ENCODE results near the gene MTRR. TPM values are rescaled to one million over a fixed set of nuclear protein-coding genes. Genes with fewer than 3 reads are reported as not detected.
A peak's percentile ranks its signal among the peaks of the same experiment; 100 is the strongest.

Gene MTRR
- polyA plus RNA-seq, 3 donors, result 18.0 to 25.5 (median 22.1) TPM

DNA sequence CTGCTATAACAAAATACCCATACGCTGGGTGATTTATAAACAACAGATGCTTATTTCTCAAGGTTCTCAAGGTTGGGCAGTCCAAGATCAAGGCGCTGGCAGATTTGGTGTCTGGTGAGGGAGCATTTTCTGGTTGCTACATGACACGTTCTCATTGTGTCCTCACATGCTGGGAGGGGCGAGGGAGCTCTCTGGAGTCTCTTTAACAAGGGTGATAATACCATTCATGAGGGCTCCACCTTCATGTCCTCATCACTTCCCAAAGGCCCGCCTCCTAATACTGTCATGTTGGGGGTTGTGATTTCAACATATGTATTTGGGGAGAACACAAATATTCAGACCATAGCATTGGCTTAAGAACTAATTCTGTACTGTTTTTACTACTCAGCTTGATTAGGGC is 22.6 kb upstream of the MTRR start:
- Histone ChIP-seq H4K20me1 (ENCODE audit: insufficient read depth, low read length) (no peaks in the 10 kb centered on the region), H3K4me1 (ENCODE audit: control insufficient read depth in 1 of 2, insufficient read depth in 2 of 2, low read length in 2 of 2) (peaks cover 8 to 11% of the 10 kb centered on the region in 2 donors), H3K4me2 (replicated peaks; ENCODE audit: extremely low read depth, low read length, poor library complexity, severe bottlenecking) (no peak overlapping the region), H3K9ac (ENCODE audit: insufficient read depth, low read length, poor library complexity, severe bottlenecking) (no peak overlapping the region), H3K4me3 (replicated peaks in 1 of 3; ENCODE audit: low read depth in 2 of 3, low read length in 3 of 3) (no peak overlapping the region), H3K36me3 (replicated peaks in 1 of 2; ENCODE audit: control insufficient read depth in 1 of 2, insufficient read depth in 2 of 2, low read length in 2 of 2) (no peaks in the 10 kb centered on the region), H3K9me3 (replicated peaks in 1 of 2; ENCODE audit: control insufficient read depth in 1 of 2, insufficient read depth in 1 of 2, low read length in 2 of 2) (peaks cover 0 to 5% of the 10 kb centered on the region in 2 donors), H3K27me3 (ENCODE audit: control insufficient read depth in 2 of 2, insufficient read depth in 2 of 2, low read length in 2 of 2) (peaks cover 40 to 52% of the 10 kb centered on the region in 2 donors), H3K27ac (ENCODE audit: low read depth in 1 of 2, low read length in 2 of 2) (no peak overlapping the region), H2AFZ (ENCODE audit: insufficient read depth, low read depth, low read length, poor library complexity, severe bottlenecking) (no peak overlapping the region), H3K79me2 (ENCODE audit: insufficient read depth, low read length) (no peaks in the 10 kb centered on the region)
- no peak for TF ChIP-seq CTCF (IDR thresholded peaks at IDR 0.05)
- H3K4me3 Mint-ChIP-seq, result no peak overlapping the region
- WGBS (ENCODE audit: insufficient coverage), result 89% methylated on average over 1 of the region's 5 CpGs
- H3K27ac Mint-ChIP-seq, result no peak overlapping the region
- H3K4me1 Mint-ChIP-seq, result peaks cover 7% of the 10 kb centered on the region
- peaks cover 31 to 60% (median 54%) of the 10 kb centered on the region in 3 donors for H3K27me3 Mint-ChIP-seq (ENCODE audit: low read depth in 3 of 3)
- intact Hi-C loops (cut with micrococcal nuclease), result no loop called here
- no peak for DNase-seq
- peaks cover 0 to 2% of the 10 kb centered on the region in 2 donors for H3K36me3 Mint-ChIP-seq
- peaks cover 2 to 15% (median 13%) of the 10 kb centered on the region in 7 donors for H3K9me3 Mint-ChIP-seq

GRCh38 chr5:7848296-7848695 is 20.7 kb upstream of the MTRR start:
- Histone ChIP-seq H3K27me3 (ENCODE audit: control insufficient read depth in 2 of 2, insufficient read depth in 2 of 2, low read length in 2 of 2) (peaks cover 50 to 67% of the 10 kb centered on the region in 2 donors), H3K9me3 (replicated peaks in 1 of 2; ENCODE audit: control insufficient read depth in 1 of 2, insufficient read depth in 1 of 2, low read length in 2 of 2) (peaks cover 0 to 15% of the 10 kb centered on the region in 2 donors), H3K79me2 (ENCODE audit: insufficient read depth, low read length) (no peaks in the 10 kb centered on the region), H3K9ac (ENCODE audit: insufficient read depth, low read length, poor library complexity, severe bottlenecking) (no peak overlapping the region), H3K4me2 (replicated peaks; ENCODE audit: extremely low read depth, low read length, poor library complexity, severe bottlenecking) (no peak overlapping the region), H3K36me3 (replicated peaks in 1 of 2; ENCODE audit: control insufficient read depth in 1 of 2, insufficient read depth in 2 of 2, low read length in 2 of 2) (no peaks in the 10 kb centered on the region), H3K4me3 (replicated peaks in 1 of 3; ENCODE audit: low read depth in 2 of 3, low read length in 3 of 3) (no peak overlapping the region), H4K20me1 (ENCODE audit: insufficient read depth, low read length) (no peaks in the 10 kb centered on the region), H3K4me1 (ENCODE audit: control insufficient read depth in 1 of 2, insufficient read depth in 2 of 2, low read length in 2 of 2) (peaks cover 8 to 11% of the 10 kb centered on the region in 2 donors), H2AFZ (ENCODE audit: insufficient read depth, low read depth, low read length, poor library complexity, severe bottlenecking) (no peak overlapping the region), H3K27ac (ENCODE audit: low read depth in 1 of 2, low read length in 2 of 2) (no peak overlapping the region)
- peaks cover 2 to 23% (median 18%) of the 10 kb centered on the region in 7 donors for H3K9me3 Mint-ChIP-seq
- H3K27me3 Mint-ChIP-seq (ENCODE audit: low read depth in 3 of 3), result peaks cover 43 to 71% (median 68%) of the 10 kb centered on the region in 3 donors
- H3K4me1 Mint-ChIP-seq, result peaks cover 11% of the 10 kb centered on the region
- WGBS (ENCODE audit: insufficient coverage), result 87% methylated on average over 2 of the region's 2 CpGs
- TF ChIP-seq CTCF (IDR thresholded peaks at IDR 0.05), result no peak
- no peak for DNase-seq
- H3K4me3 Mint-ChIP-seq, result peak overlapping the region in 1 of 2 donors; percentile 60
- peaks cover 0 to 2% of the 10 kb centered on the region in 2 donors for H3K36me3 Mint-ChIP-seq
- intact Hi-C loops (cut with micrococcal nuclease), result no loop called here
- H3K27ac Mint-ChIP-seq, result no peak overlapping the region
